ENCODE measurements around the gene SLC22A17. TPM values are rescaled to one million over a fixed set of nuclear protein-coding genes. Genes with fewer than 3 reads are reported as not detected.

Gene SLC22A17
- total RNA-seq, 2 experiments from 2014 or later: 2.0 to 2.1 TPM

DNA sequence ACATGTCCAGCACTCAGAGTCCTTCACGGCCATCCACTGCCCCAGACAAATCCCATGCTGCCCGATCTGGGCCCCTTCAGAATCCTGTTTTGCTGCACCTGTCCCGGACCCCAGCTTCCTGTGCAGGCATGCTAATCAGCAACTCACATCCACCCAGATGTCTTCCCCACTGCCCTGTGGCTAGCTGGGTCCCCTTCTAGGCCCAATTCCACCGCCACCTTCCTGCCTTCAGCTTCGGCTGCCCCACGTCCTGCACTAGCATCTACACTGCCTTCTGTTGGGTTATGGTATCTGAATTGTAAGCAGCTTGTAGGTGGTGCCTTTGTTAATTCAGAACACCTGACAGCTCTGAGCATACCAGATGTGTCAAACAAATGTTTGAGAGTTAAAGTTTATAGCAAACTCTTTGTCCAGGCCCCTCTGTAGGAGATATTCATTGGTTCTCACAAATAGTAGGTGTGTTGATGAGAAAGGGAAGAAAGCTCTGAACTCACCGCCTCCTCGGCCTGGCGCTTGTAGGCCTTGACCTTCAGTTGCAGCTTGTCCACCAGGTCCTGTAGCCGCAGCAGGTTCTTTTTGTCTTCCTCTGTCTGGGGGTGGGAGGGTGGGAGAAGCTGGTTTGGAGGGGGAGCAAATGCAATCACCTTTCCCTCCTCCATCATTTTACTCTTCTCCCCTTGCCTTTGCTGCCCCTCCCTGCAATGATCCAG is 30.2 kb upstream of the SLC22A17 start:
- ChIA-PET CTCF (interaction anchor here (0.7 to 1.1 kb wide), 3 partner anchors 13 to 54 kb away, joined by 3 read pairs; no protein-coding TSS in a partner anchor), POLR2A (no interaction called here)

DNA sequence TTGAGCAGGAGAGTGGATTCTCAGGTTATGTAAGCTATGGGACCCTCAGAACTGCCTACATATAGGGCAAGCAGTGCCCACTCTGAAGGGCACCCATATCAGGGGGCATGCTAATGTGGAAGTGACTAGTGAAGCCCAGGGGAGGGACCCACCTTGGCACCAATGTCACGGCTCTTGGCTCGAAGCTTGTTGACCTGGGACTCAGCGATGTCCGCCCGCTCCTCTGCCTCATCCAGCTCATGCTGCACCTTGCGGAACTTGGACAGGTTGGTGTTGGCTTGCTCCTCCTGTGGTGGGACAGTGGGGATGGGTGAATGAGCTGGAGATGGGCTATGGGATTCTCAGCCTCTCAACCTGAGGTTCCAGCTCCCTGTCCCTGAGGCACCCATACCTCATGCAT is 29.6 kb upstream of the SLC22A17 start:
- POLR2A ChIA-PET: no interaction called here
- CTCF ChIA-PET: interaction anchor here (0.7 to 1.2 kb wide), 5 partner anchors 9 to 261 kb away, joined by 3 read pairs; no protein-coding TSS in a partner anchor

DNA sequence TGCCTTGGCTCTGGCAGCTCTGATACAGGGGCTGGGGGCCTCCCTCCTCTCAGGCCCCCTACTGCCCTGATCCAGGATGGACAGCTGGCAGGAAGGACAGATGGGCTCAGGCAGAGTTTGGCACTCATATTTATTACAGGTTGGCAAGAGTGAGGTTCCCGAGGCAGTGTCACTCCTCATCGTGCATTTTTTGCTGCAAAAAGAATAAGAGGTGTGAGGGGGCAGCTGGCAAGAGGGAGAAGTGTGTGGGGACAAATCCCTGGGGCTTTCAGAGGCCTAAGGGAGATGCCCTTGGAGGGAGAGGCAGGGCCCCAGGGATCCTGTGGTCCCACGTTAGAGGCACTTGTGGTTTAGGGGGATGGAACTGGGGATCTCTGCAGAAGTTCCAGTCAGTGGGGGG is 29.2 kb upstream of the SLC22A17 start:
- ChIA-PET CTCF (interaction anchor here (0.7 to 2.6 kb wide), 6 partner anchors 9 to 260 kb away, joined by 3 to 40 read pairs (median 3); no protein-coding TSS in a partner anchor), POLR2A (no interaction called here)

DNA sequence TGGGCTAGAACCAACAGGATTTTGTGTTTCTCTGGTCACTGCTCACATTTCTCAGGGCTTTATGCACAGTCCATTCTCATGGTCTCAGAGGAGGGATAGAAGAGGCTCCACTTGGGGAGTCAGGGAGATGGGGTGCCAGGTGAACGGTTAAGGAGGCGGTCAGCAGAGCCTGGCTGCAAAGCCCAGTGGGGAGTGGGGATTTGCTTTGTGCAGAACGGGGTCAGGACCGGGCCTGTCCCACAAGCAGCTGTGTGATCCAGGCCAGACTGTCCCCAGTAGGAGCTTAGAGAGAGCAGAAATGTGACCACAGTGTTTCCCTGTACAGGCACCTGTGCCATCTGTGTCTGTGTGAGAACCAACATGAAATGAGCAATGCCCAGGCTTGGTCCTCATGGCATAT is 28.3 kb upstream of the SLC22A17 start:
- POLR2A ChIA-PET: interaction anchor here (0.5 kb wide), 1 partner anchor 17 kb away, joined by 3 read pairs; no protein-coding TSS in a partner anchor
- CTCF ChIA-PET: interaction anchor here (1.0 to 2.6 kb wide), 9 partner anchors 10 to 286 kb away, joined by 3 to 40 read pairs (median 4); partner anchors contain the start of genes ACIN1, C14orf119 and PPP1R3E

DNA sequence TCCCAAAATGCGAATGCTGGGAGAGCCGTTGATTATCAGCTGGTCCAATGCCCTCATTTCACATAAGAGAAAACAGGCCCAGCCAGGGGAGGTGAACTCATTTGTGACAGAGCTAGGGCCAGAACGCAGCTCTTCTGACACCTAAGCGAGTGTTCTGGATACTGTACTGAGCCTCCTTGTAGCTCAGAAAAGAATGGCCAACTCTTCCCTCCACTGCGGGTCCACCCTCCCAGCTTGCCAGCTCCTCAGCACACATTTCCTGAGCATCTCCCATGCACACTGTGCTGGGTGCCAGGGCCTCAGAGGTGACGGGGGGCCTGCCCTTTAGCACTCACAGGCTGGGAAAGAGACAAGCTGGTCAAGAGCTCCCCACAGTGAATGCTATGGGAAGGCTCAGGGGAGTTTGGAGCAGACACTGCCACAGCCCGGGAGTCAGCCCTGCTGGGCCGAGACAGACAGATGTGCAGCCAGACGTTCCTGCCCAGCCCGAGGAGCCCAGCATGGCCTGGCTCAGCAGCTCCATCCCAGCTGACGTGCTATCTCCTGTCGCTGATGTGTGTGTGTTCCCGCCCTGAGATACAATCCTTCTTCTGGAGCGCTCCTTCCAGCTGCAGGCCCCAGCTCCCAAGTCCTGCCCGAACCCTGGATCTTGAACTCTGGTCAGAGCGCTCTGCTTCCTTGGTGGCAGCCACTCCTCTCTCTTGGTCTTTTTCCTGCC is 27.7 kb upstream of the SLC22A17 start:
- ChIA-PET POLR2A (interaction anchor here (0.5 kb wide), 1 partner anchor 17 kb away, joined by 3 read pairs; no protein-coding TSS in a partner anchor), CTCF (interaction anchor here (0.9 to 2.6 kb wide), 21 partner anchors 9 to 285 kb away, joined by 3 to 40 read pairs (median 4); partner anchors contain the start of genes ACIN1, C14orf119, PPP1R3E and SLC22A17)

DNA sequence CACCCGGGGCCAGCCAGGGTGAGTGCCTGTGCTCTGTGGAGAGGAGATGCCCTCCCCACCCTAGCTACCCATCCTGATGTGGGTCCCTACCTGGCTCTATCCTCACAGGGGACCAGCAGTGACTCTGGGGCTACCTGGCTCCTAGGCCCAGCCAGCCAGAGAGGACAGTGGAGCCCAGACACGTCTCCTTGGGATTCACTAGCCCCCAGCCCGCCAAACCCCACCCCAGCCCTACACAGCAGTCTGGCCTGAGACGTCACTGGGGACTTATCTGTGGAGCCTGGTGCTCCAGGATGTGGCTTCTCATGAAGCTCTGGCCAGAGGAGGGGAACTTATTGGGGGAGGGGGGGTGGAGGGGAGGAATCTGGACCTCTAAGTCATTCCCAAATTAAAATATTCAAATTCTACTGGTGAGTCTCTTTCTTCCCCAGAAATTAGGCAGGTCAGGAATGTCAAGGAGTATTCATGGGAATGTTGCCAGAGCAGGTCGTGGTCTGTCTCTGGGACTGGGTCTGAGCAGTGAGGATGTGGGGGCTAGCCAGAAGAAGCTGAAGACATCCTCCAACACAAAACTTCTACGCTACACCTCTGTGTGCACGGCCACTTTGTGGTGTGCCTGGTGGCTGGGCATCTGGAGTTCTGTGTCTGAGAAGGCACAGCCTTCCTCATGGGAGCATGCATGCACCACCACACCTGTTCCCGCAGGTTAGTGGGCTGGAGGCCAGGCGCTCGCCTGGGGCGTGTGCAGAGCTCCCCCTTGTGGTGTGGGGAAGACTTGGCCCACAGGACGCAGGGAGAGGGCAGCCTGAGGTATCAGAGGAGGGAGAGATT is 26.9 kb upstream of the SLC22A17 start:
- ChIA-PET CTCF (interaction anchor here (0.8 to 2.6 kb wide), 22 partner anchors 9 to 284 kb away, joined by 3 to 40 read pairs (median 4); partner anchors contain the start of genes ACIN1, C14orf119, PPP1R3E and SLC22A17), POLR2A (no interaction called here)

DNA sequence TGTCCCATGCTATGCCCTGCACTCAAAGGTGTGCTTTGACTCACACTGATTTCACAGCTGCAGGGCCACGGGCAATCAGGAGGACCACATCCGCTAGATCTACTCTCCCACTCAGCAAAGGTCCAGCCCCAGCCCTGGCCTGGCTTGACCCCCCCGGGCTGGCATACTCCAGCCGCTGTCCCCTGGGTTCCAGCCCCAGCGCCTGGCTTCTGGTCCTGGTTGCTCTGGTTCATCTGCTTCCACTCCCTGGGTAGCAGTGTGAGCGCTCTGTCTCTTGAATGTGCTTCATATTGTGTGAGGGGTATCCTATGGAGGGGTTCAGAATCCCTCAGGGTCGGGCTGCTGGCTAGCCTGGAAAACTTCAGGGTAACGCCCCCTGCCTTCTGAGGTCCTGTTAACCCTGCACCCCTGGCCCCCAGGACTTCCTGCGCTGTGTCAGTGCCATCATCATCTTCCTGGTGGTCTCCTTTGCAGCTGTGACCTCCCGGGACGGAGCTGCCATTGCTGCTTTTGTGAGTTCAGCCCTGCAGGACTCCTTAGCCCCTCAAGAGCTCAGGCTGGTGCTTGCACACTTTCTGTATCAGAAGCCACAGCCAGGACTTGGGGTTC is 26.0 kb upstream of the SLC22A17 start:
- ChIA-PET CTCF (interaction anchor here (1.4 to 2.1 kb wide), 4 partner anchors 10 to 259 kb away, joined by 4 to 10 read pairs (median 7); no protein-coding TSS in a partner anchor), POLR2A (no interaction called here)

DNA sequence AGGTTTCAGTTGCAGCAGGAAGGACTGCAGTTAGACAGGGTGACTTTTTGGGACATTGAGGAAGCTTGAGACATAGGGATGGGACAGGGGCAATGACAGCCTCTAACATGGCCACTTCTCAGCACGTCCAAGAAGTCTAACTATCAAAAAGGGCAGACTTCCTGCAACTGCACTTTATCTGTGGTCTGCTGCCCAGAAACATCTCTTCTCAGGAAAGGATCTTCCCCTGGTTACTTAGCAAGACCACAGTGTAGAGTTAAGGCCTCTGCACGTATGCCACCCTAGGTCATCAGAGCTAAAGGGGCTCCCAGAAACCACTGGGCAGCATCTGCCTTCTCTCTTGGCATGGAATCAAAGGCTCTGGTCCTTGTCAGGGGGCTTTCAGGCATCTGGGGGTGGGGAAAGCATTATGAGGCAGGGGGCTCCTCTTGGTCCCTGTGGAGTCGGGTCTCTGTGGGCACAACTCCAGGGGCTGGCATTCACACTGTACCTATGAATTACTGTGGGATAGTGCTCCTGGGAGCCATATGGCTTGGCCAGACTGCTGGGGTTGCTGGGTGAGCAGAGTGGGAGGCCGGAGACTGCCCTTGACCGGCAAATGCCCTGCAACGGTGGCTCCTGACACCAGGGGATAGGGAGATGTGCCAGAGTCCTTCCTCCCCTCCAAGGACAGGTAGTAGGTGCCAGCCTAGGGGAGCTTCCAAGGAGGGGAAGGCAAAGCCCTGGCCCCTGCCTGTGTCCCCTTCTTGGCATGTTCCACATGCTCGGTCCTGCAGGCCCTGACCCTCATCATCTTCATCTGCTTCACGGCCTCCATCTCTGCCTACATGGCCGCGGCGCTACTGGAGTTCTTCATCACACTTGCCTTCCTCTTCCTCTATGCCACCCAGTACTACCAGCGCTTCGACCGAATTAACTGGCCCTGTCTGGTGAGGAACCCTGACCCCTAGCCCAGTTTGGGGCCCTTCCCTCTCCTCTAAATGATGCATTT is 25.2 kb upstream of the SLC22A17 start:
- ChIA-PET POLR2A (no interaction called here), CTCF (no interaction called here)

DNA sequence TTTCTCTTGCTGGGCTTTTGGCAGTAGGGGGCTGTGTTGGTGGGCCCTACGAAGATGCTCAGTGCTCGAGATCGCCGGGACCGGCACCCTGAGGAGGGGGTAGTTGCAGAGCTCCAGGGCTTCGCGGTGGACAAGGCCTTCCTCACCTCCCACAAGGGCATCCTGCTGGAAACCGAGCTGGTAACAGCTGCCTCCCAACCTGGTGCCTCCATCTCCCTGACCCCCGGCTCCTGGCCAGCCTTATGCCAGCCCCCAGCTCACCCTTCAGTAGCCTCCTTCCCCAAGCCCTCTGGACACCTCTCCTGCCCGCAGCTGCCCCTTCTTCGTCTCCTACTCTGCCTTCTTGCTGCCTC is 24.5 kb upstream of the SLC22A17 start:
- POLR2A ChIA-PET: no interaction called here
- CTCF ChIA-PET: interaction anchor here (1.6 kb wide), 1 partner anchor 135 kb away, joined by 4 read pairs; no protein-coding TSS in a partner anchor

DNA sequence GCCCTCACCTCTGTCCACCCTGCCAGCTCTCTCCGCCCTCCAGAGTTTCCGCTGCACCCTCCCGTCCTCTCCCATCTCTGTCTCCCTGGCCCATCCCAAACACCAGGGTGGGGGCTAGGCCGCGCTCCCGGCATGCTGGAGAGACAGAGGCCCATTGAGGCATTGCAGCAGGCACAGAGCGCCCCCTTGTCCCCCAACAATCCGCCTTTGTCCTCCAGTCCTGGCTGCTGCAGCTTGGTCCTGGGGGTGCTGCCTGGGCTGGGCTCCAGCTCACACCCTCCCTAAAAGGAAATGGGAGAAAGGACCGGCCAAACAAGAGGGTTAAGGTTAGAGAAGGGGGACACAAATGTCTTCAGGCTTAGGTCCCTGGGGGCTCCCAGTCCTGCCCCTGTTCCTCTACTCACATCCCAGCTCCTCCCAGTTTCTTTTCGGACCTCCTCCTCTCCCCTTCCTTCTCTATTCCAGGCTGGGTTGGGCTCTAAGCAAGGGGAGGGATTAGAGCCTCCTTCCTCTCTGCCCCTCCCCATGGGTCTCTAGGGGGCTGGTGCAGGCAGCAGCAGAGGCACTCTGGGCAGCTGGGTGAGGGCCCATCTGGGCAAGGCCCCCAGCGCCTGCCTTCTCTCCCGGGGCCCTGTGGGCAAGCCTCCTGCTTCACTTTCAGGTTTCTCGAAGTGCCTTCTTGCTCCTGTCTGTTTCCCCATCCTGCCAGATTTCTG is 24.0 kb upstream of the SLC22A17 start, which contains the start of gene CMTM5:
TSS of gene CMTM5 (plus strand) at position 565 of the 716 bp plus-strand sequence. CDS start 206 bp downstream, outside the sequence.
- CTCF ChIA-PET: interaction anchor here (1.6 kb wide), 1 partner anchor 134 kb away, joined by 4 read pairs; no protein-coding TSS in a partner anchor
- POLR2A ChIA-PET: no interaction called here

DNA sequence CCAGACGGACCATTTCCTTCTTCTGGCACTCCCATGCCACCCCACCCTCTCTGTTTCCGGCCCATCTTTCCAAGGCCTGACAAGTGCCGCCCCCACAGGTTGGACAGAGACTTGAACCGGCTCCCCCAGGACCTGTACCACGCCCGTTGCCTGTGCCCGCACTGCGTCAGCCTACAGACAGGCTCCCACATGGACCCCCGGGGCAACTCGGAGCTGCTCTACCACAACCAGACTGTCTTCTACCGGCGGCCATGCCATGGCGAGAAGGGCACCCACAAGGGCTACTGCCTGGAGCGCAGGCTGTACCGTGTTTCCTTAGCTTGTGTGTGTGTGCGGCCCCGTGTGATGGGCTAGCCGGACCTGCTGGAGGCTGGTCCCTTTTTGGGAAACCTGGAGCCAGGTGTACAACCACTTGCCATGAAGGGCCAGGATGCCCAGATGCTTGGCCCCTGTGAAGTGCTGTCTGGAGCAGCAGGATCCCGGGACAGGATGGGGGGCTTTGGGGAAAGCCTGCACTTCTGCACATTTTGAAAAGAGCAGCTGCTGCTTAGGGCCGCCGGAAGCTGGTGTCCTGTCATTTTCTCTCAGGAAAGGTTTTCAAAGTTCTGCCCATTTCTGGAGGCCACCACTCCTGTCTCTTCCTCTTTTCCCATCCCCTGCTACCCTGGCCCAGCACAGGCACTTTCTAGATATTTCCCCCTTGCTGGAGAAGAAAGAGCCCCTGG is 23.0 kb upstream of the SLC22A17 start:
- ChIA-PET POLR2A (no interaction called here), CTCF (interaction anchor here (1.6 kb wide), 1 partner anchor 133 kb away, joined by 4 read pairs; no protein-coding TSS in a partner anchor)

DNA sequence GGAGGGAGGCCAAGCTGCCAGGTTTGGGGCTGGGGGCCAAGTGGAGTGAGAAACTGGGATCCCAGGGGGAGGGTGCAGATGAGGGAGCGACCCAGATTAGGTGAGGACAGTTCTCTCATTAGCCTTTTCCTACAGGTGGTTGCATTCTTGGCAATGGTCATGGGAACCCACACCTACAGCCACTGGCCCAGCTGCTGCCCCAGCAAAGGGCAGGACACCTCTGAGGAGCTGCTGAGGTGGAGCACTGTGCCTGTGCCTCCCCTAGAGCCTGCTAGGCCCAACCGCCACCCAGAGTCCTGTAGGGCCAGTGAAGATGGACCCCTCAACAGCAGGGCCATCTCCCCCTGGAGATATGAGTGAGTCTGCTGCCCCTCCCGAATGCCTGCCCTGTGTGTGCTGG is 20.4 kb upstream of the SLC22A17 start:
- ChIA-PET POLR2A (no interaction called here), CTCF (no interaction called here)

DNA sequence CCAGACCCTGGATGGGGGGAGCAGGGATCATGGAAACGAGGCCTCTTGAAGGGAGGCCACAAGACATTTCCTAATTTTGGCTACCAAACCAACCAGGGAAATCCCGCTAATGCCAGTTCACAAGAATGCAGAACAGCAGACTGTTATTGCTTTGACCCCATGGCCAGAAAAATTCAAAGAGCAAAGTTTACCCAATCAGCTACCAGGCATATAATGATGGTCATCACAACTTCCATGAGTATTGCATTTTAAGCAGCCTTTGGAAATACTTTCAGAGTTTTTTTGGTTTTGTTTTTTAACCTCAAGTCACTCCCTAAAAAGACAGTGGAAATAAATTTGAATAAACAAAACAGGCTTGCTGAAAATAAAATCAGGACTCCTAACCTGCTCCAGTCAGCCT is 19.8 kb upstream of the SLC22A17 start, which contains the start of gene IL25:
TSS of gene IL25 (plus strand) at position 301 of the 400 bp plus-strand sequence.
- CTCF ChIA-PET: no interaction called here
- POLR2A ChIA-PET: no interaction called here

DNA sequence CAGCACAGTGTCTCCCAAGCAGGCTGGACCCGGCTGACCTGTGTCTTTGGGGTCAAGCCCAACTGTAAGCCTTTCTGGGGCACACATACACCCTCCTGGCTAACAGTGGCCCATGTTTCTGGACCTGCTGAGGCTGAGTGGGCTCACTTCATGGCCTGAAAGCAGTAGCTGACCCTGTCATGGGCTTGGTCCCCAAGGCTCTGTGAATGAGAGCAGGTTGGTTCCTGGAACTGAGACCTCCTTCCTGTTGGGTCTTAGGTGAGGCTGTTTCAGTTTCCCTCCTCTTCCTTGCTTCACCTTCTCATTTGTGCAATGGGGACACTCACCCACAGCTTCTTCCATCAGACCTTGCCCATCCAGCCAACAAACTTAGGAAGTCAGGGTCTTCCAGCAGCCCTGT is 19.2 kb upstream of the SLC22A17 start:
- CTCF ChIA-PET: interaction anchor here (2.3 kb wide), 1 partner anchor 8 kb away, joined by 6 read pairs; no protein-coding TSS in a partner anchor
- POLR2A ChIA-PET: no interaction called here

DNA sequence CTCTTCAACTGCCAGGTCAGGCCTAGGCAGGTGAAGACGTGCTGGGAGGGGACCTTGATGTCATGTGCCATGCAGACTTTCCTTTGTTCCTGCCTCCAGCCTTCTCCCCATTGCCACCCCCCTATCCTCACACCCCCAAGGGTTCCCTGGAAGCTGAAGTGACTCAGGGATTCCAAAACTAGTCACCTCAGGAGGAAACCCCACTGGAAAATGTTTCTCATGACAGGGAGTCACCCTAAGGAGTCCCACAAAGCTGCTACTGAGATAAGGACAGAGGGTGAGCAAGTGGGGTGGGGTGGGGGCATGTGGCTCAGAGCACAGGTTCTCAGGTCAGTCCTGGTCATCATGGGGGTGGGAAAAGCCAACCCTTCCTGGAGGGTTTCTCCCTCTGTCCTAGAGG is 17.5 kb upstream of the SLC22A17 start:
- ChIA-PET CTCF (interaction anchor here (1.3 to 2.3 kb wide), 2 partner anchors 10 to 12 kb away, joined by 3 to 6 read pairs; no protein-coding TSS in a partner anchor), POLR2A (no interaction called here)

DNA sequence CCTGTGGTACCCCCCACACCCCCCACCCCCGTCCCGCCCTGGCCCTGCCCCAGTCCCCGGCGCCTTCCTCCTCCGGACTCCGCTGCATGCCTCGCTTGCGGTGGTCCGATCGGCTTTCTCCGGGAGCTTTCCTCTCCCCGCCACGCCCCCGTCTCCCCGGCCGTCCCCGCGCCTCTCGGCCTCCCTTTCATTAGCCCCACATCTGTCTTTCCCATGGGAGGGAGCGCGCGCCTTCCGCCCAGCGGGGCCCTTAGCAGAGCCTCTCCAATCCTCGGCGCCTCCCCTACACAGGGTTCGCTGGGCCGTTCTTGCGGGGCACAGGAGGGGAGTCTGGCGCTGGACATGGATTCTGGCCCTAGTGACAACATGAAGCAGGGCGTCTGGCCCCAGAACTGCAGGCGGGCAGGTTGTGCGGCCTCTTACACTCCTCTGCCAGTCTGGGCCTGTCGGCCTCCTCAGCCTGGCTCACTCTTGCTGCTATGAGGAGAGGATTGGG is 13.8 kb upstream of the SLC22A17 start:
- POLR2A ChIA-PET: no interaction called here
- CTCF ChIA-PET: no interaction called here

All from activated CD8-positive, alpha-beta memory T cell treated with anti-CD3 and anti-CD28 coated beads for 36 hours (primary cell).